ENCODE results near the gene PSG7.

- TF ChIP-seq, protein P1, sequence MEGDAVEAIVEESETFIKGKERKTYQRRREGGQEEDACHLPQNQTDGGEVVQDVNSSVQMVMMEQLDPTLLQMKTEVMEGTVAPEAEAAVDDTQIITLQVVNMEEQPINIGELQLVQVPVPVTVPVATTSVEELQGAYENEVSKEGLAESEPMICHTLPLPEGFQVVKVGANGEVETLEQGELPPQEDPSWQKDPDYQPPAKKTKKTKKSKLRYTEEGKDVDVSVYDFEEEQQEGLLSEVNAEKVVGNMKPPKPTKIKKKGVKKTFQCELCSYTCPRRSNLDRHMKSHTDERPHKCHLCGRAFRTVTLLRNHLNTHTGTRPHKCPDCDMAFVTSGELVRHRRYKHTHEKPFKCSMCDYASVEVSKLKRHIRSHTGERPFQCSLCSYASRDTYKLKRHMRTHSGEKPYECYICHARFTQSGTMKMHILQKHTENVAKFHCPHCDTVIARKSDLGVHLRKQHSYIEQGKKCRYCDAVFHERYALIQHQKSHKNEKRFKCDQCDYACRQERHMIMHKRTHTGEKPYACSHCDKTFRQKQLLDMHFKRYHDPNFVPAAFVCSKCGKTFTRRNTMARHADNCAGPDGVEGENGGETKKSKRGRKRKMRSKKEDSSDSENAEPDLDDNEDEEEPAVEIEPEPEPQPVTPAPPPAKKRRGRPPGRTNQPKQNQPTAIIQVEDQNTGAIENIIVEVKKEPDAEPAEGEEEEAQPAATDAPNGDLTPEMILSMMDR (IDR thresholded peaks at IDR 0.05): no peak
- TF ChIP-seq POLR2A (IDR thresholded peaks at IDR 0.05) (no peak), POLR2AphosphoS5 (IDR thresholded peaks at IDR 0.05) (no peak), EP300 (IDR thresholded peaks at IDR 0.05) (no peak)
Measured at GRCh38 chr19:42928896-42929295, 8.1 kb downstream of the PSG7 start.
